ENCODE data around the gene PSAP.
"Not testable (repeated sequence)": the region's sequence is repeated elsewhere in the genome, so short reads cannot be mapped to it uniquely, and the experiment has no call there.

PSAP gene

DNA sequence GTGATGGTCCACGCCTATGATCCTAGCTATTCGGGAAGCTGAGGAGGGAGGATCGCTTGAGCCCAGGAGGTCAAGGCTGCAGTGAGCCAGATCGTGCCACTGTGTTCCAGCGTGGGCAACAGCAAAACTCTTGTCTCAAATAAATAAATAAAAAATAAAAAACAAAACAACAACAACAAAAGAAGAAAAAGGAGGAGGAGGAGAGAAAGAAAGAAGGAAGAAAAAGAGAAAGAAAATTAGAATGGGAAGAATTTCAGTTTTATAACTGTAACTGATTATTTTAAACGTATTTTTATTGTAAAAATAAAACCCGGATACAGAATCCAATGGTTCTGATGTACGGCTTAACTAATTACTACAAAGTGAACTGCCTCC, 37.2 kb upstream of the PSAP start:
- peaks cover 11% of the 10 kb centered on the region; the same call in 1 of the 2 replicates for H3K27me3 ChIP-seq (ENCODE audit: control insufficient read depth, insufficient read depth, low read length)
- H3K9me3 ChIP-seq (ENCODE audit: control insufficient read depth, insufficient read depth, low read length), result no peaks in the 10 kb centered on the region
- H3K4me1 ChIP-seq (ENCODE audit: control insufficient read depth, insufficient read depth, low read length), result peaks cover 1% of the 10 kb centered on the region; the same call in 1 of the 2 replicates
- H3K36me3 ChIP-seq (ENCODE audit: control insufficient read depth, insufficient read depth, low read length), result no peaks in the 10 kb centered on the region
- no peak overlapping the region for H3K4me3 ChIP-seq (ENCODE audit: low read length)
- no peak for DNase-seq (ENCODE audit: low read depth, low spot score)
- no CpG with 5 or more reads among the region's 8 CpGs for WGBS (ENCODE audit: insufficient coverage, insufficient read length)
- no peak overlapping the region for H3K27ac ChIP-seq (ENCODE audit: low read length)

DNA sequence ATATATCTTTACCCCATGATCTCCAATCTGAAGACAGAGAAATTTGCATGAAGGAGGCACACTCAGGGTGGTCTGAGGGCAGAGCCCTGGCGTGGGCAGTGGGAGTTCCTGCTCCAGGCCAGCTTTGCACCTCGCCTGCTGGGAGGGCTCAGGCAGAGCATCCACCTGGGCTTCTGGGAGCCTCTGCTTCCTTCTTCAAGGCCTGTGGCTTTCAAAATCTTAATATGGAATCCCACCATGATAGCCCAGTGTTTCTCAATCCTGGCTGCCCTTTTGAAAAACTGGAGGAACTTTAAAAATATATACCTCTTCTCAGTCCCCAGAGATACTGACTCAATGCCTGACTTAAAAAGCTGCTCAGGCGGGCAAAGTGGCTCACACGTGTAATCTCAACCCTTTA, 36.7 kb upstream of the PSAP start:
- Histone ChIP-seq H3K4me3 (ENCODE audit: low read length) (no peak overlapping the region), H3K9me3 (ENCODE audit: control insufficient read depth, insufficient read depth, low read length) (no peaks in the 10 kb centered on the region), H3K27ac (ENCODE audit: low read length) (no peak overlapping the region), H3K36me3 (ENCODE audit: control insufficient read depth, insufficient read depth, low read length) (no peaks in the 10 kb centered on the region), H3K27me3 (ENCODE audit: control insufficient read depth, insufficient read depth, low read length) (peaks cover 11% of the 10 kb centered on the region; the same call in 1 of the 2 replicates), H3K4me1 (ENCODE audit: control insufficient read depth, insufficient read depth, low read length) (peaks cover 1% of the 10 kb centered on the region; the same call in 1 of the 2 replicates)
- no peak for DNase-seq (ENCODE audit: low read depth, low spot score)
- WGBS (ENCODE audit: insufficient coverage, insufficient read length), result no CpG with 5 or more reads among the region's 4 CpGs

DNA sequence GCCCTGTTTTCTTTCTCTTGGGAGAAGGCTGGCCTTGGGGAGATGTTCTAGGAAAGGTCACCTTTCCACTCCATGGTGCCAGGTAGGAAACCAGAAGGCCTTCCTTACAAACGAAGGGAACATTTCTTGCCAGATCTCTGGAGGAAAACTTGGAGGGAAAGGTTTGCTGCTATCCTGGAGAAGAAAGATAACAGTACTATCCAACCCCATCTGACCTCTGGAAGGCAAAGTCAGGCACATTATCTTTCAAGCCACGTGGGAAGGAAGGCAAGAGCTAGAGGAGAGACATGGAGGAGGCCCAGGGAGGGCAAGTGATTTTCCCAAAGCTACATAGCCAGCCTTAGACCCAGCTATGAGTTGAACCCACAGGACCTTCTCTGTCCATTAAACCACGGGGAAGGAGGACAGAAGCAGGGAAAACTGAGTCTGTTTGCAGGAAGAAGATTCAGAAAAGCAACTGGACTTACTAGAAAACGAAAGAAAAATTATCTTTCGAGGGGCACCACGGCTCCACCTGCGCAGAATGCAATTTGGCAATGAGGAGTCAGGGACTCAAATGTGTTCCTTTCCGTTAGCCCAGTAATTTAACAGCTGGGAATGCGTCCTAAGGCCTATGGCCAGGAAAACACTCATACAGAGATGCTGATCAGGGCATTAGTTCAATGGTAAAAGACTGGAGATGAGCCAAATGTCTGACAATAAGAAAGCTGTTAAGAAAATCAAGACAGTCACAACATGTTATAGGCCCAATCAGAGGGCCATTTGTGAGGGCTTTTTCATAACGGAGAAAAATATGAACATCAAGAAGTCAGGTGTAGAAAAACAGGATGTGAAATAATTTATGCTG, 32.0 kb upstream of the PSAP start:
- no peaks in the 10 kb centered on the region for H3K9me3 ChIP-seq (ENCODE audit: control insufficient read depth, insufficient read depth, low read length)
- H3K27ac ChIP-seq (ENCODE audit: low read length), result no peak overlapping the region
- H3K27me3 ChIP-seq (ENCODE audit: control insufficient read depth, insufficient read depth, low read length), result no peaks in the 10 kb centered on the region
- no CpG with 5 or more reads among the region's 10 CpGs for WGBS (ENCODE audit: insufficient coverage, insufficient read length)
- DNase-seq (ENCODE audit: low read depth, low spot score), result no peak
- H3K4me1 ChIP-seq (ENCODE audit: control insufficient read depth, insufficient read depth, low read length), result peaks cover 3% of the 10 kb centered on the region
- H3K4me3 ChIP-seq (ENCODE audit: low read length), result no peak overlapping the region
- H3K36me3 ChIP-seq (ENCODE audit: control insufficient read depth, insufficient read depth, low read length), result no peaks in the 10 kb centered on the region

DNA sequence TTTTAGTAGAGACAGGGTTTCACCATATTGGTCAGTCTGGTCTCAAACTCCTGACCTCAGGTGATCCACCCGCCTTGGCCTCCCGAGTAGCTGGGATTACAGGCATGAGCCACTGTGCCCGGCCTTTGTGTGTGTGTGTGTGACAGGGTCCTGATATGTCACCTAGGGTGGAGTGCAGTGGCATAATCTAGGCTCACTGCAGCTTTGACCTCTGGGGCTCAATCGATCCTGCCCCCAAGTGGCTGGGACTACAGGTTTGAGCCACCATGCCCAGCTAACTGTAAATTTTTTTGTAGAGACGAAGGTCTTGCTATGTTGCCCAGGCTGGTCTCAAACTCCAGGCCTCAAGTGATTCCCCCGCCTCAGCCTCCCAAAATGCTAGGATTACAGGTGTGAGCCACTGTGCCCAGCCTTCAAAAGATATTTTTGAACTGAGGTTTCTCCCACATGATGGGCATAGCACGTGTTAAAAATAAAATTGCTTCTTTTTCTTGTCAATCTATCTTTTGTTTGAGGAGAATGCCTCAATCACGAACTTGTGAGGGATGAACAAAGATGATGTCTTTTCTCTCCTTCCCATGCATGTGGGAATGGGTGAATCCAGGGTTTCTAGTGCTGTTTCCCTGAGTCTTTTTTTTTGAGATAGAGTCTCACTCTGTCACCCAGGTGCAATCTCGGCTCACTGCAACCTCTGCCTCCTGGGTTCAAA, 30.8 kb upstream of the PSAP start:
- Histone ChIP-seq H3K9me3 (ENCODE audit: control insufficient read depth, insufficient read depth, low read length) (no peaks in the 10 kb centered on the region), H3K36me3 (ENCODE audit: control insufficient read depth, insufficient read depth, low read length) (no peaks in the 10 kb centered on the region), H3K27ac (ENCODE audit: low read length) (no peak overlapping the region), H3K27me3 (ENCODE audit: control insufficient read depth, insufficient read depth, low read length) (no peaks in the 10 kb centered on the region), H3K4me3 (ENCODE audit: low read length) (no peak overlapping the region), H3K4me1 (ENCODE audit: control insufficient read depth, insufficient read depth, low read length) (peaks cover 2% of the 10 kb centered on the region; the same call in 1 of the 2 replicates)
- WGBS (ENCODE audit: insufficient coverage, insufficient read length), result no CpG with 5 or more reads among the region's 9 CpGs
- DNase-seq (ENCODE audit: low read depth, low spot score), result no peak

DNA sequence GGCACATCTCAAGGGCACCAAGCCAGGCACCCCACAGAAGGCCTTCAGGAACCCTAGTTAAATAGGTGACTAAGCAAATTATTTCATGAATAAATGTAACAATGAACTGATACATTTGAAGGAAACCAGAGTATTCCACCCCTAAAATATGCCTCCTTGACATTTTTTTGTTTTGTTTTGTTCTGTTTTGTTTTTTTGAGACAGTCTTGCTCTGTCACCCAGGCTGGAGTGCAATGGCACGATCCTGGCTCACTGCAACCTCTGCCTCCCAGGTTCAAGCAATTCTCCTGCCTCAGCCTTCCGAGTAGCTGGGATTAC, 30.2 kb upstream of the PSAP start:
- not testable (repeated sequence) for H3K36me3 ChIP-seq (ENCODE audit: control insufficient read depth, insufficient read depth, low read length); H3K27me3 ChIP-seq (ENCODE audit: control insufficient read depth, insufficient read depth, low read length); H3K4me3 ChIP-seq (ENCODE audit: low read length); H3K4me1 ChIP-seq (ENCODE audit: control insufficient read depth, insufficient read depth, low read length); H3K27ac ChIP-seq (ENCODE audit: low read length); H3K9me3 ChIP-seq (ENCODE audit: control insufficient read depth, insufficient read depth, low read length); DNase-seq (ENCODE audit: low read depth, low spot score)
- no CpG with 5 or more reads among the region's 2 CpGs for WGBS (ENCODE audit: insufficient coverage, insufficient read length)

DNA sequence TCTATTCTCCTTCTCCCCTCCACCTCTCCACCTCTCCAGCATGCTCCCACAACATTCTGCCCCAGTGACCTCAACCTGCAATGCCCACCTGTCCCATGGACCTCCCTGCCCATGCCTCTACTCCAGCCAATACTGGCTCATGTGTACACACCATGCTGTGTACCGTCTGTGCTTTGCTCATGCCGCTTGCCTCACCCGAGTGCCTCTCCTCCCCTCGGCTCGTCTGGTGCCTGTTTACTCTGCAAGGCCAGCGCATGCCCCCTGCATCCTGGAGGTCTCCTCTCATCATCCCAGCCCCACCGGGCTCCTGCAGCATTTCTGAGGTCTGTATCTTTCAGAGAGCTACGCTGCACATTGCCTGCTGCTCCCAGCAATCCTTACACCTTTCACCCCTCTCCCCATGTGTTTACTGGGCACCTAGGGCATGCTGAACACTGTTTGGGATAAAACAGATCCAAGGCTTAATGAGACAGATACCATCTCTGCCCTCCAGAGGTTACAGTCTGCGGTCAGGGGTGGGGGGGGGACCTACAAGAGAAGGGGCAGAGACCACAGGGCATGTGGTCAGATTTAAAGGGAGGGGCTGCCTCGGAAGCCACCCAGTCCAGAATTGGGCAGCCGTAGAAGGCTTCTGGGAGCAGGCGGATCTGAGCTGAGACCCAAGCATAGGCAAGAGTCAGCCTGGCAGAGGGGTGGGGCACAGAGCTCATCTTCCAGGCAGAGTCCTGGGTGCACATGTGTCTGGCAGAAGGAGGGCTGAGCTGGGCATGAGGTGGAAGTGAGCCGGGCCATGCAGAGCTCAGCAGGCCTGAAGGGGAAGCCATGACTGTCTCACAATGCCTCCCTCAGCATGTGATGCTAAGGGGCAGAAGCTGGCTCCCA, 29.6 kb upstream of the PSAP start:
- WGBS (ENCODE audit: insufficient coverage, insufficient read length), result no CpG with 5 or more reads among the region's 13 CpGs
- H3K27me3 ChIP-seq (ENCODE audit: control insufficient read depth, insufficient read depth, low read length), result no peaks in the 10 kb centered on the region
- H3K9me3 ChIP-seq (ENCODE audit: control insufficient read depth, insufficient read depth, low read length), result no peaks in the 10 kb centered on the region
- DNase-seq (ENCODE audit: low read depth, low spot score), result no peak
- H3K4me3 ChIP-seq (ENCODE audit: low read length), result no peak overlapping the region
- H3K27ac ChIP-seq (ENCODE audit: low read length), result no peak overlapping the region
- H3K36me3 ChIP-seq (ENCODE audit: control insufficient read depth, insufficient read depth, low read length), result no peaks in the 10 kb centered on the region
- H3K4me1 ChIP-seq (ENCODE audit: control insufficient read depth, insufficient read depth, low read length), result peaks cover 2% of the 10 kb centered on the region; the same call in 1 of the 2 replicates

DNA sequence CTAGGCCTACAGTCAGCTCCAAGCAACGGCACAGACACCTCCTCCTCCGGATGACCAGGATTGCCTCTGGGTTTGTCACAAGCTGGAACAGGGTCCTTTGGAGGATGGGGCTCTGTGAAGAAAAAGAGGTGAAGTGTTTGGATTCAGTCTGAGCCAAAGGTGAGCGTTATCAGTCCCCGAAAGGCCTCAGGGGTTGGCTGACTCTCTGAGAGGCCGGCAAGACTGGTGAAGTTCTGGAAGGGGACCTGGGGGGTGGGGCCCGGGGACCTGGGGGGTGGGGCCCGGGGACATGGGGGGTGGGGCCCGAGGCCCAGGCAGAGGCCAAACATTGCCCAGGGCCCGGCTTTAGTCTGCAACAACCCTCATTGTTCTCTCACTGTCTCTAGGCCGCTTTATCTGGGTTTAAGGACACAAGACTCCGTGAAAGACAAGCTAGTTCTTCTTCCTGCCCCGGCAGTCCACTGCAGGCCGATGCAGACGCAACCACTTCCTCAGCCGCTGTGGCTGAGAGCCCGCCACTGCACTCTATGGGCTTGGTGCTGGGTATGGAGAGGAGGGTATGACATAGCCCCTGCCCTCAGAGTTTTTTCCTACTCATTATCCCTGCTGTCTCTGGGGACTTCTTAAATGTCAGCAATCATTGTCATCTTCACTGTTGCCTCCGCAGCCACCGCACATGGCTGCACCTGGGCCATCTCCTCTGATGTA, 27.4 kb upstream of the PSAP start:
- Histone ChIP-seq H3K4me3 (ENCODE audit: low read length) (no peak overlapping the region), H3K4me1 (ENCODE audit: control insufficient read depth, insufficient read depth, low read length) (peaks cover 2% of the 10 kb centered on the region; the same call in 1 of the 2 replicates), H3K27ac (ENCODE audit: low read length) (no peak overlapping the region), H3K9me3 (ENCODE audit: control insufficient read depth, insufficient read depth, low read length) (no peaks in the 10 kb centered on the region), H3K36me3 (ENCODE audit: control insufficient read depth, insufficient read depth, low read length) (no peaks in the 10 kb centered on the region), H3K27me3 (ENCODE audit: control insufficient read depth, insufficient read depth, low read length) (no peaks in the 10 kb centered on the region)
- no peak for DNase-seq (ENCODE audit: low read depth, low spot score)
- no CpG with 5 or more reads among the region's 18 CpGs for WGBS (ENCODE audit: insufficient coverage, insufficient read length)

DNA sequence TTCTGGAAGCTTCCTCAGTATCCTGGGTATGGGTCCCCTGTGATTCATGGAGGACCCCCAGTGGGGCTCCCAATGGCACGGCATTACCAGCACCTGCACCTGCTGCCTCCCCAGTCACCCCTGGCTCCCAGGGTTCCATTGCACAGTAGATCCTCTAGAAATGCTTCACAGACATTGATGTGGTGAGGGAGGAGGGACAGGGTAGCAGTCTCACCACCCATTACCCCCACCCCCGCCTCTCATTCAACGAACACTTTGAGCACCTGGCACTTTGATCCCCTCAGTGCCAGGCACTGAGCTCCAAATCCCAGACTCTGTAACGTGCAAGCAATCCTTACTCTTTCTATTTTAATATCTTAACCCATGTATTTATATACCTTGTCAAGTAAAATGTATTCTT, 26.8 kb upstream of the PSAP start:
- Histone ChIP-seq H3K36me3 (ENCODE audit: control insufficient read depth, insufficient read depth, low read length) (no peaks in the 10 kb centered on the region), H3K4me3 (ENCODE audit: low read length) (no peak overlapping the region), H3K9me3 (ENCODE audit: control insufficient read depth, insufficient read depth, low read length) (no peaks in the 10 kb centered on the region), H3K27me3 (ENCODE audit: control insufficient read depth, insufficient read depth, low read length) (no peaks in the 10 kb centered on the region), H3K4me1 (ENCODE audit: control insufficient read depth, insufficient read depth, low read length) (peaks cover 2% of the 10 kb centered on the region; the same call in 1 of the 2 replicates), H3K27ac (ENCODE audit: low read length) (no peak overlapping the region)
- no CpG with 5 or more reads among the region's 4 CpGs for WGBS (ENCODE audit: insufficient coverage, insufficient read length)
- DNase-seq (ENCODE audit: low read depth, low spot score), result no peak

DNA sequence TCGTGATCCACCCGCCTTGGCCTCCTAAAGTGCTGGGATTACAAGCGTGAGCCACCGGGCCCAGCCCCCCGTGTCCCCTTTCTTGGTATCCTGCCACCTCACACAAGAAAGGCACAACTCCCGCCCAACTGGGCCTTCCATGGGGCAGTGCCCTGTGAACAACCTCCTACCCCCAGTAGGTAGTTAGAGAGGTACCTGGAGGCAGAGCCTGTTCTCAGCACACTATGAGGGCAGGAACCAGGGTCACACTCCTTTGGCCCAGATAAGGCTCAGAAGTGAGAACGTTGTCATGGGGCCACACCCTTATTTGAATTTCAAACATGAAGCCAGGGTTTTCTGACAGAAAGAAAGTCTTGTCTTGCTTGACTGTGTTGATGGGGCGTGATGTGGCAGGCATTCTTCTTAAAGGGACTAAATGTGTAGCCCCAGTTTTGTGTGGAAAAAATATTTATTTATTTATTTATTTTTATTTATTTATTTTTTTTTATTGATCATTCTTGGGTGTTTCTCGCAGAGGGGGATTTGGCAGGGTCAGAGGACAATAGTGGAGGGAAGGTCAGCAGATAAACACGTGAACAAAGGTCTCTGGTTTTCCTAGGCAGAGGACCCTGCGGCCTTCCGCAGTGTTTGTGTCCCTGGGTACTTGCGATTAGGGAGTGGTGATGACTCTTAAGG, 23.8 kb upstream of the PSAP start:
- H3K27ac ChIP-seq (ENCODE audit: low read length); H3K9me3 ChIP-seq (ENCODE audit: control insufficient read depth, insufficient read depth, low read length); H3K4me3 ChIP-seq (ENCODE audit: low read length); H3K27me3 ChIP-seq (ENCODE audit: control insufficient read depth, insufficient read depth, low read length); H3K36me3 ChIP-seq (ENCODE audit: control insufficient read depth, insufficient read depth, low read length); H3K4me1 ChIP-seq (ENCODE audit: control insufficient read depth, insufficient read depth, low read length); DNase-seq (ENCODE audit: low read depth, low spot score): not testable (repeated sequence)
- WGBS (ENCODE audit: insufficient coverage, insufficient read length), result no CpG with 5 or more reads among the region's 13 CpGs
